ENCODE data around the gene WDTC1. TPM values are rescaled to one million over a fixed set of nuclear protein-coding genes. Genes with fewer than 3 reads are reported as not detected.

WDTC1 gene
- total and polyA plus RNA-seq, 2 of the 13 experiments (the other 11 are each of a cell fraction or from before 2014, with no cell fraction given): 5.5 TPM

DNA sequence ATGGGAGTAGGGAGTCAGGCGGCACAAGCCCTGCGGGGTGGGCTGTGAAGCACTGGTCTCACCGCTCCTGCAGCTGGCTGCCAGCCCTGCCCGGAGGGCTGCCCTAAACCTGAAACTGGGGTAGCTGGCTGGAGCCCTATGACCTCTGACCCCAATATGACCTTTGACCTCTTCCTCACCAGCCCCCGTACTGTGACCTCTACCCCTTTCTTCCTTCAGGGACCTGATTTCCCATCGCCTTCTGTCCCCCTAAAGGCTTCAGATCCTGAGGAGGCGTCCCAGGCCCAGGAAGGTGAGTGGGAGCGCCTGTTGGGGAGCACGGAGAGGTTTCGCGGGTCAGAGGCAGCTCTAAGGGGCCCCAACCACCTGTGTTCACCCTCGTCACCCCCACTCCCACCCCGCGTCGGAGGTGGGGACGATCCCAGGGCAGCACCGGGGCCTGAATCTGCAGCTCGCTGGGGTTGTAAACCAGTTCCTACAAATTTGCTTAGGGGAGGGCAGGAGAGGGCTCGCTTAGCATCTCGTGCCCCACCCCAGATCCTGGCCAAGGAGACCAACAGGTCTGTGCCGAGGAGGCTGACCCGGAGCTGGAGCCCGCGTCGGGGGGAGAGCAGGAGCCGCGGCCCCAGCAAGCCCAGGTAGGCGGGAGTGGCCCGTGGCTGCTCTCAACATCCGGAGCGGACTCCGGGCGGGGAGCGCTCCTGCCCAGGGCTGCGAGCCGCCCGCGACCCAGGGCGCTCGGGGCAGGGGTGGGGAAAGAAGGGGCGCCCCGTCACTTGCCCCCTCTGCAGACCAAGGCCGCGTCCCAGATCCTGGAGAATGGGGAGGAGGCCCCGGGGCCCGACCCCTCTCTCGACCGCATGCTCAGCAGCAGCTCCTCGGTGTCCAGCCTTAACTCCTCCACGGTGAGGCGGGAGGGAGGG lies 114.7 kb downstream of the WDTC1 start (continued):
- TF ChIP-seq CAMTA2 (CRISPR knock-in tag; IDR thresholded peaks at IDR 0.05; ENCODE audit: borderline replicate concordance) (0 out of 2 replicates have a peak, but pooled peaks have one; percentile 24), PHF8 (CRISPR knock-in tag; IDR thresholded peaks at IDR 0.05) (peak; percentile 36; the same call in 1 of the 2 replicates), SRY (CRISPR knock-in tag; IDR thresholded peaks at IDR 0.05) (no peak), TSC22D2 (CRISPR knock-in tag; IDR thresholded peaks at IDR 0.05; ENCODE audit: borderline replicate concordance) (no peak), ATM (IDR thresholded peaks at IDR 0.05; ENCODE audit: borderline replicate concordance) (no peak), ZFY (CRISPR knock-in tag; IDR thresholded peaks at IDR 0.05) (0 out of 2 replicates have a peak, but pooled peaks have one; percentile 25), ZBTB26 (CRISPR knock-in tag; IDR thresholded peaks at IDR 0.05; ENCODE audit: borderline replicate concordance) (no peak), ZNF451 (CRISPR knock-in tag; IDR thresholded peaks at IDR 0.05) (no peak), KDM2A (CRISPR knock-in tag; IDR thresholded peaks at IDR 0.05; ENCODE audit: borderline replicate concordance, low read depth) (peak; percentile 80; the same call in 1 of the 2 replicates), ZNF263 (CRISPR knock-in tag; IDR thresholded peaks at IDR 0.05) (peak; percentile 89), NPAS2 (CRISPR knock-in tag; IDR thresholded peaks at IDR 0.05; ENCODE audit: borderline replicate concordance) (no peak), ZFX (CRISPR knock-in tag; IDR thresholded peaks at IDR 0.05; ENCODE audit: low read depth) (peak; percentile 45; the same call in 1 of the 2 replicates), RARA (CRISPR knock-in tag; IDR thresholded peaks at IDR 0.05) (0 out of 2 replicates have a peak, but pooled peaks have one; percentile 22), ZNF619 (CRISPR knock-in tag; IDR thresholded peaks at IDR 0.05) (no peak), JDP2 (CRISPR knock-in tag; IDR thresholded peaks at IDR 0.05; ENCODE audit: borderline replicate concordance) (no peak), ZNF430 (CRISPR knock-in tag; IDR thresholded peaks at IDR 0.05) (no peak; the same call in 1 of the 2 replicates), HNF1B (CRISPR knock-in tag; IDR thresholded peaks at IDR 0.05) (0 out of 2 replicates have a peak, but pooled peaks have one; percentile 35), SIN3B (IDR thresholded peaks at IDR 0.05; ENCODE audit: low read length) (no peak), GPBP1L1 (CRISPR knock-in tag; IDR thresholded peaks at IDR 0.05) (no peak)
- TF ChIP-seq, protein P1, sequence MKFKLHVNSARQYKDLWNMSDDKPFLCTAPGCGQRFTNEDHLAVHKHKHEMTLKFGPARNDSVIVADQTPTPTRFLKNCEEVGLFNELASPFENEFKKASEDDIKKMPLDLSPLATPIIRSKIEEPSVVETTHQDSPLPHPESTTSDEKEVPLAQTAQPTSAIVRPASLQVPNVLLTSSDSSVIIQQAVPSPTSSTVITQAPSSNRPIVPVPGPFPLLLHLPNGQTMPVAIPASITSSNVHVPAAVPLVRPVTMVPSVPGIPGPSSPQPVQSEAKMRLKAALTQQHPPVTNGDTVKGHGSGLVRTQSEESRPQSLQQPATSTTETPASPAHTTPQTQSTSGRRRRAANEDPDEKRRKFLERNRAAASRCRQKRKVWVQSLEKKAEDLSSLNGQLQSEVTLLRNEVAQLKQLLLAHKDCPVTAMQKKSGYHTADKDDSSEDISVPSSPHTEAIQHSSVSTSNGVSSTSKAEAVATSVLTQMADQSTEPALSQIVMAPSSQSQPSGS (CRISPR knock-in tag; IDR thresholded peaks at IDR 0.05): 0 out of 2 replicates have a peak, but pooled peaks have one; percentile 27
